Stimulated activated naive CD8-positive, alpha-beta T cell treated with anti-CD3 and anti-CD28 coated beads, Interleukin-15, amount 100 ng/mL, for 72 hours (primary cell): ENCODE measurements around the gene KRT81.
A peak's percentile ranks its signal among the peaks of the same experiment; 100 is the strongest.

Source experiments
- ATAC-seq: fragments of 150-1000 bp; cut with Tn5 transposase; 2 replicates; pipeline ENCODE4 v1.10.0; 2021; ENCODE audit warnings: mild to moderate bottlenecking, moderate library complexity
- DNase-seq, 2 donors: peaks; one replicate each; pipeline ENCODE4 v3.0.0; 2021 to 2022
- H3K27ac Mint-ChIP-seq, 2 donors: one replicate each; pipeline ENCODE4 v1.8.0; 2022; ENCODE audit warnings: mild to moderate bottlenecking in 2 of 2, mixed read lengths in 2 of 2, moderate library complexity in 2 of 2
- H3K27me3 Mint-ChIP-seq: one replicate; pipeline ENCODE4 v1.8.0; 2022; ENCODE audit warnings: mixed read lengths
- H3K4me1 Mint-ChIP-seq: one replicate; pipeline ENCODE4 v1.8.0; 2022; ENCODE audit warnings: mild to moderate bottlenecking, mixed read lengths
- H3K4me3 Mint-ChIP-seq, 2 donors: one replicate each; pipeline ENCODE4 v1.8.0; 2022; ENCODE audit warnings: mild to moderate bottlenecking in 2 of 2, mixed read lengths in 2 of 2, moderate library complexity in 1 of 2
- H3K9me3 Mint-ChIP-seq, 2 donors: one replicate each; pipeline ENCODE4 v1.8.0; 2022; ENCODE audit warnings: mixed read lengths in 2 of 2

The KRT81 gene

GRCh38 chr12:52238916-52239646, 52.3 kb downstream of the KRT81 start:
- ATAC-seq, result no peak
- Mint-ChIP-seq H3K9me3 (no peaks in the 10 kb centered on the region), H3K4me1 (peaks cover 27% of the 10 kb centered on the region), H3K27ac (peak overlapping the region in 1 of 2 donors; percentile 74), H3K27me3 (peaks cover 32% of the 10 kb centered on the region), H3K4me3 (no peak overlapping the region)
- DNase-seq, result no peak

GRCh38 chr12:52238207-52238840, 53.0 kb downstream of the KRT81 start:
- H3K9me3 Mint-ChIP-seq, result no peaks in the 10 kb centered on the region
- no peak overlapping the region for H3K27ac Mint-ChIP-seq
- DNase-seq (no peak), ATAC-seq (no peak)
- no peak overlapping the region for H3K4me3 Mint-ChIP-seq
- peaks cover 39% of the 10 kb centered on the region for H3K27me3 Mint-ChIP-seq
- H3K4me1 Mint-ChIP-seq, result peaks cover 25% of the 10 kb centered on the region

GRCh38 chr12:52236386-52237050, 54.8 kb downstream of the KRT81 start:
- H3K4me3 Mint-ChIP-seq, result no peak overlapping the region
- ATAC-seq, result no peak
- H3K27me3 Mint-ChIP-seq, result peaks cover 57% of the 10 kb centered on the region
- no peaks in the 10 kb centered on the region for H3K9me3 Mint-ChIP-seq
- peaks cover 12% of the 10 kb centered on the region for H3K4me1 Mint-ChIP-seq
- H3K27ac Mint-ChIP-seq, result no peak overlapping the region
- no peak for DNase-seq
